Measurements from ENCODE around the gene SEZ6L2.

Gene SEZ6L2

GRCh38 chr16:29876594-29877249 lies 22.6 kb downstream of the SEZ6L2 start:
- no peak overlapping the region for H3K4me3 ChIP-seq (ENCODE audit: low read length)
- H3K9me3 ChIP-seq (ENCODE audit: insufficient read depth, low read length), result no peaks in the 10 kb centered on the region
- H3K27ac ChIP-seq (ENCODE audit: low read length), result no peak overlapping the region
- H3K4me1 ChIP-seq (ENCODE audit: low read length), result peaks cover 4% of the 10 kb centered on the region
- no peaks in the 10 kb centered on the region for H3K27me3 ChIP-seq (ENCODE audit: low read depth, low read length)
- H3K79me2 ChIP-seq (ENCODE audit: low read length), result no peaks in the 10 kb centered on the region
- TF ChIP-seq CTCF (IDR thresholded peaks at IDR 0.05; ENCODE audit: low read depth, low read length) (no peak), EZH2phosphoT487 (IDR thresholded peaks at IDR 0.05; ENCODE audit: low read depth) (no peak)
- H3K9ac ChIP-seq (ENCODE audit: low read length), result no peak overlapping the region
- H4K20me1 ChIP-seq (ENCODE audit: insufficient read depth, low read length), result no peaks in the 10 kb centered on the region
- H3K36me3 ChIP-seq (replicated peaks; ENCODE audit: low read depth, low read length), result no peaks in the 10 kb centered on the region
- no peak overlapping the region for H2AFZ ChIP-seq (ENCODE audit: low read depth, low read length)
- no peak overlapping the region for H3K4me2 ChIP-seq (ENCODE audit: low read length)

GRCh38 chr16:29876217-29876593 lies 23.1 kb downstream of the SEZ6L2 start:
- Histone ChIP-seq H3K4me1 (ENCODE audit: low read length) (peaks cover 4% of the 10 kb centered on the region), H3K79me2 (ENCODE audit: low read length) (no peaks in the 10 kb centered on the region), H3K4me3 (ENCODE audit: low read length) (no peak overlapping the region), H3K27ac (ENCODE audit: low read length) (no peak overlapping the region), H4K20me1 (ENCODE audit: insufficient read depth, low read length) (no peaks in the 10 kb centered on the region), H3K27me3 (ENCODE audit: low read depth, low read length) (no peaks in the 10 kb centered on the region), H3K36me3 (replicated peaks; ENCODE audit: low read depth, low read length) (no peaks in the 10 kb centered on the region), H3K9me3 (ENCODE audit: insufficient read depth, low read length) (no peaks in the 10 kb centered on the region), H3K9ac (ENCODE audit: low read length) (no peak overlapping the region), H2AFZ (ENCODE audit: low read depth, low read length) (no peak overlapping the region), H3K4me2 (ENCODE audit: low read length) (no peak overlapping the region)
- no peak for TF ChIP-seq EZH2phosphoT487 (IDR thresholded peaks at IDR 0.05; ENCODE audit: low read depth)
- no peak for TF ChIP-seq CTCF (IDR thresholded peaks at IDR 0.05; ENCODE audit: low read depth, low read length)

GRCh38 chr16:29875206-29875605 lies 24.1 kb downstream of the SEZ6L2 start:
- no peaks in the 10 kb centered on the region for H3K27me3 ChIP-seq (ENCODE audit: low read depth, low read length)
- H3K4me3 ChIP-seq (ENCODE audit: low read length), result no peak overlapping the region

GRCh38 chr16:29873319-29873718 lies 26.0 kb downstream of the SEZ6L2 start:
- H4K20me1 ChIP-seq (ENCODE audit: insufficient read depth, low read length), result no peaks in the 10 kb centered on the region
- no peak overlapping the region for H3K4me3 ChIP-seq (ENCODE audit: low read length)
- TF ChIP-seq CTCF (IDR thresholded peaks at IDR 0.05; ENCODE audit: low read depth, low read length) (no peak), EZH2phosphoT487 (IDR thresholded peaks at IDR 0.05; ENCODE audit: low read depth) (no peak)
- no peaks in the 10 kb centered on the region for H3K36me3 ChIP-seq (replicated peaks; ENCODE audit: low read depth, low read length)
- H3K9ac ChIP-seq (ENCODE audit: low read length), result no peak overlapping the region
- H3K4me2 ChIP-seq (ENCODE audit: low read length), result no peak overlapping the region
- H2AFZ ChIP-seq (ENCODE audit: low read depth, low read length), result no peak overlapping the region
- H3K79me2 ChIP-seq (ENCODE audit: low read length), result no peaks in the 10 kb centered on the region
- no peaks in the 10 kb centered on the region for H3K27me3 ChIP-seq (ENCODE audit: low read depth, low read length)
- H3K9me3 ChIP-seq (ENCODE audit: insufficient read depth, low read length), result no peaks in the 10 kb centered on the region
- peaks cover 4% of the 10 kb centered on the region for H3K4me1 ChIP-seq (ENCODE audit: low read length)
- no peak overlapping the region for H3K27ac ChIP-seq (ENCODE audit: low read length)

More at GRCh38 chr16:29875206-29875605, 24.1 kb downstream of the SEZ6L2 start:
- H3K4me2 ChIP-seq (ENCODE audit: low read length), result no peak overlapping the region
- no peaks in the 10 kb centered on the region for H4K20me1 ChIP-seq (ENCODE audit: insufficient read depth, low read length)
- no peak overlapping the region for H3K27ac ChIP-seq (ENCODE audit: low read length)
- H3K9me3 ChIP-seq (ENCODE audit: insufficient read depth, low read length), result no peaks in the 10 kb centered on the region
- no peaks in the 10 kb centered on the region for H3K36me3 ChIP-seq (replicated peaks; ENCODE audit: low read depth, low read length)
- no peak for TF ChIP-seq EZH2phosphoT487 (IDR thresholded peaks at IDR 0.05; ENCODE audit: low read depth)
- TF ChIP-seq CTCF (IDR thresholded peaks at IDR 0.05; ENCODE audit: low read depth, low read length), result no peak
- no peak overlapping the region for H3K9ac ChIP-seq (ENCODE audit: low read length)
- no peaks in the 10 kb centered on the region for H3K79me2 ChIP-seq (ENCODE audit: low read length)
- H3K4me1 ChIP-seq (ENCODE audit: low read length), result peaks cover 4% of the 10 kb centered on the region
- H2AFZ ChIP-seq (ENCODE audit: low read depth, low read length), result no peak overlapping the region
